ENCODE measurements around the gene FAM81B. TPM values are rescaled to one million over a fixed set of nuclear protein-coding genes. Genes with fewer than 3 reads are reported as not detected.

FAM81B gene
- total RNA-seq, 1 experiment from 2014 or later: not detected

- ChIA-PET CTCF (no interaction called here), POLR2A (no interaction called here)
- H3K27ac Mint-ChIP-seq: no peak overlapping the region
- ATAC-seq (no peak), DNase-seq (ENCODE audit: low spot score) (no peak)
- H3K9me3 Mint-ChIP-seq: peaks cover 22% of the 10 kb centered on the region
- no peak for TF ChIP-seq MYBL2 (CRISPR knock-in tag; IDR thresholded peaks at IDR 0.05)
- TF ChIP-seq, protein P1, sequence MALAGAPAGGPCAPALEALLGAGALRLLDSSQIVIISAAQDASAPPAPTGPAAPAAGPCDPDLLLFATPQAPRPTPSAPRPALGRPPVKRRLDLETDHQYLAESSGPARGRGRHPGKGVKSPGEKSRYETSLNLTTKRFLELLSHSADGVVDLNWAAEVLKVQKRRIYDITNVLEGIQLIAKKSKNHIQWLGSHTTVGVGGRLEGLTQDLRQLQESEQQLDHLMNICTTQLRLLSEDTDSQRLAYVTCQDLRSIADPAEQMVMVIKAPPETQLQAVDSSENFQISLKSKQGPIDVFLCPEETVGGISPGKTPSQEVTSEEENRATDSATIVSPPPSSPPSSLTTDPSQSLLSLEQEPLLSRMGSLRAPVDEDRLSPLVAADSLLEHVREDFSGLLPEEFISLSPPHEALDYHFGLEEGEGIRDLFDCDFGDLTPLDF (CRISPR knock-in tag; IDR thresholded peaks at IDR 0.05): no peak
- TF ChIP-seq, protein P2, sequence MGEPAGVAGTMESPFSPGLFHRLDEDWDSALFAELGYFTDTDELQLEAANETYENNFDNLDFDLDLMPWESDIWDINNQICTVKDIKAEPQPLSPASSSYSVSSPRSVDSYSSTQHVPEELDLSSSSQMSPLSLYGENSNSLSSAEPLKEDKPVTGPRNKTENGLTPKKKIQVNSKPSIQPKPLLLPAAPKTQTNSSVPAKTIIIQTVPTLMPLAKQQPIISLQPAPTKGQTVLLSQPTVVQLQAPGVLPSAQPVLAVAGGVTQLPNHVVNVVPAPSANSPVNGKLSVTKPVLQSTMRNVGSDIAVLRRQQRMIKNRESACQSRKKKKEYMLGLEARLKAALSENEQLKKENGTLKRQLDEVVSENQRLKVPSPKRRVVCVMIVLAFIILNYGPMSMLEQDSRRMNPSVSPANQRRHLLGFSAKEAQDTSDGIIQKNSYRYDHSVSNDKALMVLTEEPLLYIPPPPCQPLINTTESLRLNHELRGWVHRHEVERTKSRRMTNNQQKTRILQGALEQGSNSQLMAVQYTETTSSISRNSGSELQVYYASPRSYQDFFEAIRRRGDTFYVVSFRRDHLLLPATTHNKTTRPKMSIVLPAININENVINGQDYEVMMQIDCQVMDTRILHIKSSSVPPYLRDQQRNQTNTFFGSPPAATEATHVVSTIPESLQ (CRISPR knock-in tag; IDR thresholded peaks at IDR 0.05): no peak
- TF ChIP-seq ZMAT4 (CRISPR knock-in tag; IDR thresholded peaks at IDR 0.05): no peak
- no peak for TF ChIP-seq ATF1 (CRISPR knock-in tag; IDR thresholded peaks at IDR 0.05)
- TF ChIP-seq ZSCAN18 (CRISPR knock-in tag; IDR thresholded peaks at IDR 0.05): no peak
- no peak for TF ChIP-seq HMGA2 (CRISPR knock-in tag; IDR thresholded peaks at IDR 0.05)
- no peak for TF ChIP-seq TP53 (CRISPR knock-in tag; IDR thresholded peaks at IDR 0.05)
- no peak for TF ChIP-seq PRRX2 (CRISPR knock-in tag; IDR thresholded peaks at IDR 0.05)
- TF ChIP-seq USF2 (CRISPR knock-in tag; IDR thresholded peaks at IDR 0.05): no peak
- TF ChIP-seq, protein P3, sequence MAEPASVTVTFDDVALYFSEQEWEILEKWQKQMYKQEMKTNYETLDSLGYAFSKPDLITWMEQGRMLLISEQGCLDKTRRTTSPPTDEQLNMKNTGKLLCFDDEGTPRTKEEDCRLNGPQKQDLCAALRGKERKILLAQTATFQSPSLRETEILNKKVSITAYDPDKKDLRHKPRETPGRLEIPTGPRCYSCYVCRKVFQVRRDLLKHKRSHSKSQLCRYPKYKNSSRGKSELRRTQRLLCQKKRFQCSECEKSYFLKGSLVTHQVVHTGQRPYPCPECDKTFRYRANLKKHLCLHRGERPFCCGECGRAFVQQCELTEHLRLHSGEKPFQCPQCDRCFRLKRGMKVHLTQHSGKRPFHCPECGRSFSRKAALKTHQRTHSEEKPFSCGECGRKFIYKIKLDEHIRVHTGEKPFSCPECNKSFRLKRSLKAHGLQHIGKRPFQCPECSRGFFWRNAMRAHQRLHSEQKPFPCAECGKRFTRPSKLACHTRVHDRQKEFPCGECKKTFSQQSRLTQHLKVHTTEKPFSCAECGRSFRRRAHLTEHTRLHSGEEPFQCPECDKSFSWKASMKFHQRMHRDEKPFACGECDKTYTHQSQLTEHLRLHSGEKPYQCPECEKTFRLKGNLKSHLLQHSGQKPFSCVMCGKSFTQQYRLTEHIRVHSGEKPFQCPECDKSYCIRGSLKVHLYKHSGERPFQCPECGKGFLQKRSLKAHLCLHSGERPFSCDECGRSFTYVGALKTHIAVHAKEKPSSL (CRISPR knock-in tag; conservative IDR thresholded peaks at IDR 0.05): no peak
- no peak for TF ChIP-seq JUN (CRISPR knock-in tag; IDR thresholded peaks at IDR 0.05)
- no peak for TF ChIP-seq TEAD4 (CRISPR knock-in tag; IDR thresholded peaks at IDR 0.05)
- TF ChIP-seq ESRRA (CRISPR knock-in tag; IDR thresholded peaks at IDR 0.05; ENCODE audit: borderline replicate concordance): no peak
- TF ChIP-seq, protein P4, sequence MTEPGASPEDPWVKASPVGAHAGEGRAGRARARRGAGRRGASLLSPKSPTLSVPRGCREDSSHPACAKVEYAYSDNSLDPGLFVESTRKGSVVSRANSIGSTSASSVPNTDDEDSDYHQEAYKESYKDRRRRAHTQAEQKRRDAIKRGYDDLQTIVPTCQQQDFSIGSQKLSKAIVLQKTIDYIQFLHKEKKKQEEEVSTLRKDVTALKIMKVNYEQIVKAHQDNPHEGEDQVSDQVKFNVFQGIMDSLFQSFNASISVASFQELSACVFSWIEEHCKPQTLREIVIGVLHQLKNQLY (CRISPR knock-in tag; IDR thresholded peaks at IDR 0.05): no peak
- no peak for TF ChIP-seq CBFB (CRISPR knock-in tag; IDR thresholded peaks at IDR 0.05; ENCODE audit: low read depth)
- no peak for TF ChIP-seq ARID4B (CRISPR knock-in tag; IDR thresholded peaks at IDR 0.05; ENCODE audit: borderline replicate concordance)
- TF ChIP-seq, protein P5, sequence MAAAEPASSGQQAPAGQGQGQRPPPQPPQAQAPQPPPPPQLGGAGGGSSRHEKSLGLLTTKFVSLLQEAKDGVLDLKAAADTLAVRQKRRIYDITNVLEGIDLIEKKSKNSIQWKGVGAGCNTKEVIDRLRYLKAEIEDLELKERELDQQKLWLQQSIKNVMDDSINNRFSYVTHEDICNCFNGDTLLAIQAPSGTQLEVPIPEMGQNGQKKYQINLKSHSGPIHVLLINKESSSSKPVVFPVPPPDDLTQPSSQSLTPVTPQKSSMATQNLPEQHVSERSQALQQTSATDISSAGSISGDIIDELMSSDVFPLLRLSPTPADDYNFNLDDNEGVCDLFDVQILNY (CRISPR knock-in tag; IDR thresholded peaks at IDR 0.05): no peak
- TF ChIP-seq ELF4 (CRISPR knock-in tag; IDR thresholded peaks at IDR 0.05; ENCODE audit: low read depth): no peak
- TF ChIP-seq GTF2I (CRISPR knock-in tag; conservative IDR thresholded peaks at IDR 0.05): no peak
- peaks cover 4% of the 10 kb centered on the region; the same call in 1 of the 2 replicates for H3K36me3 Mint-ChIP-seq
- no peaks in the 10 kb centered on the region for H3K4me1 Mint-ChIP-seq
- no peak overlapping the region for H3K4me3 Mint-ChIP-seq
- H3K27me3 Mint-ChIP-seq (ENCODE audit: low read depth): no peaks in the 10 kb centered on the region
Observed at GRCh38 chr5:95358320-95358719, 32.8 kb upstream of the FAM81B start.
